Neural progenitor cell (in vitro differentiated cells): ENCODE measurements around the gene LIMD2.

Source experiments
- EZH2 ChIP-seq: fragments of 200-600 bp; sonication (generic); IDR thresholded peaks from 2 replicates; pipeline ENCODE4 v1.6.1; 2017; ENCODE audit warnings: antibody characterized with exemption, mild to moderate bottlenecking, moderate library complexity
- EZH2phosphoT487 ChIP-seq: fragments of 200-600 bp; sonication (generic); IDR thresholded peaks from 2 replicates; pipeline ENCODE4 v1.6.1; 2017; ENCODE audit warnings: antibody characterized with exemption
- TF ChIP-seq, protein P1 (sequence below): fragments of 200-600 bp; sonication (generic); IDR thresholded peaks from 2 replicates; pipeline ENCODE4 v1.5.1; 2017; ENCODE audit warnings: antibody characterized with exemption, mild to moderate bottlenecking

DNA sequence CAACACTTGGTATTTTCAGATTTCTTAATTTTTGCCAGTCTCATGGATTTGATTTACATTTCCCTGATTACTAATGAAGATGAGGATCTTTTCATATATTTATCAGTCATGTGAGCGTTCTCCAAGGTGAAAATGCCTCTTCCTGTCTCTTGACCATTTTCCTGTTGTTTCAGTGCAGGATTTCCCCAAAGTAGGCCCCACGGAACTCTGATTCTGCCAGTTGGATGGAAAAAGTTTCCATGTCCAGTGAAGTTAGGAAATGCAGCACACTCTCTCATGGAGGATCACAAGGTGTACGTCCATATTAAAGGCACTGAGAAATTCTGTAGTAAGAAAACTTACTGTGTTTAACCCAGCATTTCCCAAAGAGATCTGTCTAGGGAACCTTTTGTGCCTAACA, 16.5 kb upstream of the LIMD2 start:
- TF ChIP-seq, protein P1, sequence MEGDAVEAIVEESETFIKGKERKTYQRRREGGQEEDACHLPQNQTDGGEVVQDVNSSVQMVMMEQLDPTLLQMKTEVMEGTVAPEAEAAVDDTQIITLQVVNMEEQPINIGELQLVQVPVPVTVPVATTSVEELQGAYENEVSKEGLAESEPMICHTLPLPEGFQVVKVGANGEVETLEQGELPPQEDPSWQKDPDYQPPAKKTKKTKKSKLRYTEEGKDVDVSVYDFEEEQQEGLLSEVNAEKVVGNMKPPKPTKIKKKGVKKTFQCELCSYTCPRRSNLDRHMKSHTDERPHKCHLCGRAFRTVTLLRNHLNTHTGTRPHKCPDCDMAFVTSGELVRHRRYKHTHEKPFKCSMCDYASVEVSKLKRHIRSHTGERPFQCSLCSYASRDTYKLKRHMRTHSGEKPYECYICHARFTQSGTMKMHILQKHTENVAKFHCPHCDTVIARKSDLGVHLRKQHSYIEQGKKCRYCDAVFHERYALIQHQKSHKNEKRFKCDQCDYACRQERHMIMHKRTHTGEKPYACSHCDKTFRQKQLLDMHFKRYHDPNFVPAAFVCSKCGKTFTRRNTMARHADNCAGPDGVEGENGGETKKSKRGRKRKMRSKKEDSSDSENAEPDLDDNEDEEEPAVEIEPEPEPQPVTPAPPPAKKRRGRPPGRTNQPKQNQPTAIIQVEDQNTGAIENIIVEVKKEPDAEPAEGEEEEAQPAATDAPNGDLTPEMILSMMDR: no peak
- TF ChIP-seq EZH2phosphoT487: no peak
- TF ChIP-seq EZH2: no peak
